ENCODE data around the gene SFSWAP.

DNA sequence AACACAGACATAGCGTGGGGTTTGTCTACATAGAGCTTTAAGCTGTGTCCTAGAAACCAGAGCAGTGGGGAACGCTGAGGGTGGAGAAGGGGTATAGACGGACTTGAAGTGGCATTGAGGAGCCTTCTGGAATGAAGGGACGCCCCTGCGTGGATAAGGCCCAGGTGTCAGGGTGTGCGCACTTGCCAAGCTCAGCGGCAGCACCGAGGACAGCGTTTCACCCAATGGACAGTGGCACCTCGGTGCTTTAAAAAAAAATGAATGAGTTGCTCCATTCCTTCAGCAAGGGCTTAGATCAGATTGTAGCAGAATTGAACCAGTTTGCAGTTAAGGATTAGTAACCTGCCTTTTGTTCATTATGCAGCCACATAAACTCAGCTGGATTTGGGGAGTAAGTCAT is 83.7 kb downstream of the SFSWAP start:
- TF ChIP-seq EP300 (IDR thresholded peaks at IDR 0.05; ENCODE audit: borderline replicate concordance) (no peak), TAF1 (IDR thresholded peaks at IDR 0.05; ENCODE audit: low read depth) (no peak), RAD21 (IDR thresholded peaks at IDR 0.05; ENCODE audit: low read depth) (no peak)
- TF ChIP-seq, protein P1, sequence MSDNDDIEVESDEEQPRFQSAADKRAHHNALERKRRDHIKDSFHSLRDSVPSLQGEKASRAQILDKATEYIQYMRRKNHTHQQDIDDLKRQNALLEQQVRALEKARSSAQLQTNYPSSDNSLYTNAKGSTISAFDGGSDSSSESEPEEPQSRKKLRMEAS (IDR thresholded peaks at IDR 0.05) = no peak

Data from Ishikawa (cell line).